ENCODE data around the gene SCD.

The SCD gene

GRCh38 chr10:100330079-100330478 lies 17.0 kb upstream of the SCD start, which contains the start of gene PKD2L1:
PKD2L1 (minus strand) TSS chr10:100330228; CDS start chr10:100330103, 125 bp downstream.
- TF ChIP-seq CTCF (conservative IDR thresholded peaks at IDR 0.05) = no peak
- no peak within 1 kb of the TSS for H3K27ac ChIP-seq

- TF ChIP-seq CTCF (conservative IDR thresholded peaks at IDR 0.05) = no peak
- no peak overlapping the region for H3K27ac ChIP-seq
Observed at GRCh38 chr10:100333106-100333505, 13.9 kb upstream of the SCD start.

- no peak for TF ChIP-seq CTCF (conservative IDR thresholded peaks at IDR 0.05)
- H3K27ac ChIP-seq = no peak overlapping the region
Observed at GRCh38 chr10:100333661-100334440, 13.2 kb upstream of the SCD start.

GRCh38 chr10:100334762-100335161 lies 12.3 kb upstream of the SCD start:
- TF ChIP-seq CTCF (conservative IDR thresholded peaks at IDR 0.05) = no peak
- no peak overlapping the region for H3K27ac ChIP-seq

- peak; percentile 96 for TF ChIP-seq CTCF (conservative IDR thresholded peaks at IDR 0.05)
- no peak overlapping the region for H3K27ac ChIP-seq
Observed at GRCh38 chr10:100338434-100339036, 8.5 kb upstream of the SCD start.

- H3K27ac ChIP-seq = no peak overlapping the region
- no peak for TF ChIP-seq CTCF (conservative IDR thresholded peaks at IDR 0.05)
Observed at GRCh38 chr10:100339236-100339635, 7.8 kb upstream of the SCD start.

- no peak for TF ChIP-seq CTCF (conservative IDR thresholded peaks at IDR 0.05)
- peak overlapping the region; percentile 64 for H3K27ac ChIP-seq
Observed at GRCh38 chr10:100340948-100341847, 5.8 kb upstream of the SCD start.
